GM21360 (cell line): ENCODE results near the gene DLGAP1.

Experiments used
- ATAC-seq: cut with Tn5 transposase; IDR thresholded peaks from one replicate; pipeline ENCODE4 v1.9.1; 2021; ENCODE audit warnings: mild to moderate bottlenecking, moderate library complexity; ENCODE audit not compliant: unreplicated experiment

DLGAP1 gene

DNA sequence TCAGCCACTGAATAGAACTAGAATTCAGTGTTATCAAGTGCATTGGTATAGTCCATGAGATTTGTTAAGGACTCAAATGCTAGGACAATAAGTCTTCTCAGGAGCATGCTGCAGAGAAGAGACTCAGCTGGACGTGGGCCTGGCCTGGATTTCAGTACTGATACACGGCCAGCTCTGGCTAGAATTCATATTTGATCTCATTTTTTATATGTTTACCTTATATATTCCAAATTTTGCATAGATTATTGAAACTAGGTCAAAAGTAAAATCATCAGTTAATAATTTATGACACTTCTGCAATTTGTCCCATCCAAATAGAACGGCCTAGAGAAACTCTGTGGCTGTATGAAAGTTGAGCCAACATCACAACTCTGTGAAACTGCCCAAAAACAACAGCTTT is 262.0 kb downstream of the DLGAP1 start:
- ATAC-seq, result no peak

DNA sequence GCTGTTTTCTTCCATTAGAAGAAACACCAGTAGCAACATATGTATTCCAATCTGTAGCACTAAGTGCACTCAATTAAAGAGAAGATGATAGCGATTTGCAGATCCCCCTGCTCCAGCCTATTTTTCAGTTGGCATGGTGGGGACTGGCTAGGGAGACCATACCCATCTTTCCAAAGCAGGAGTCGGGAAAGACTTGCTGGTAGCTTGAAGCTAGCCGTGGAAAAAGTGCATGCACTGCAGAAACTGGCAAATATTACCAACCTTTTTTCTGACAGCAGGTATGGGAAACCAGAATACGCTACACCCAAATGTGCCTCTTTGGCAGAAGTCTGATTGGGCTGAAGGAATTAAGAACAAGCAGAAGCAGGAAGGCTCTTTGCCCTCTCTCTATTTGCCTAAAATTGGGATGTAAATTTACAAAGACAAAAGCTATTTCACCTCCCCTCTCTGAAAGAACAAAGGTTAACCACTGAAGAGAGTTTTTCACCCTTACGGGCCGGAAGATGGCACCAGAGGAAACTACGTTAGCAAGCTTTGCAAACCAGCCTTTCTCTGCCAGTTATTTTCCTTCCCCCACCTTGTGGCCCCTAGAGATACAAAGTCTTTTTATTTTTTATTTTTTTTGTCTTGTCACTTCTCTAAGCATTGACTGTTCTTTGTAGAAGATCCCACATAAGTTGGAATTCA is 273.1 kb downstream of the DLGAP1 start:
- ATAC-seq, result no peak

DNA sequence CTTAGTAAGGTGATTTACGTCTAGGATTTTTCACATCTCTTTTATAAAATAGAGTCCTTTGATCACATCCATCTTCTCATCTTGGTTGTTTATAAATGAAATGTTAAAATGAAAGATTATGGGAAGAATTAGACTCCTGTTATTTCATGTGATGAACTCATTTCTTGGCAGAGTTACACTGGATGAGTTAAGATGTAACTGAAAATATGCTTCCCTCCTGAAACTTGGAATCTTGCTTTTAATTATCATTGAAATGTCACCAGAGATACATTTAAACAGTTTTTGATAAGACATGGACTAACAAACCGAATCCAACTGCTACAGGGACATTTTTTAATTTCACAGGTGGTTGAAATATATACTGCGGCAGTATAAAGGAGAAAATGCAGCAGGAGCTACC is 274.0 kb downstream of the DLGAP1 start:
- no peak for ATAC-seq

DNA sequence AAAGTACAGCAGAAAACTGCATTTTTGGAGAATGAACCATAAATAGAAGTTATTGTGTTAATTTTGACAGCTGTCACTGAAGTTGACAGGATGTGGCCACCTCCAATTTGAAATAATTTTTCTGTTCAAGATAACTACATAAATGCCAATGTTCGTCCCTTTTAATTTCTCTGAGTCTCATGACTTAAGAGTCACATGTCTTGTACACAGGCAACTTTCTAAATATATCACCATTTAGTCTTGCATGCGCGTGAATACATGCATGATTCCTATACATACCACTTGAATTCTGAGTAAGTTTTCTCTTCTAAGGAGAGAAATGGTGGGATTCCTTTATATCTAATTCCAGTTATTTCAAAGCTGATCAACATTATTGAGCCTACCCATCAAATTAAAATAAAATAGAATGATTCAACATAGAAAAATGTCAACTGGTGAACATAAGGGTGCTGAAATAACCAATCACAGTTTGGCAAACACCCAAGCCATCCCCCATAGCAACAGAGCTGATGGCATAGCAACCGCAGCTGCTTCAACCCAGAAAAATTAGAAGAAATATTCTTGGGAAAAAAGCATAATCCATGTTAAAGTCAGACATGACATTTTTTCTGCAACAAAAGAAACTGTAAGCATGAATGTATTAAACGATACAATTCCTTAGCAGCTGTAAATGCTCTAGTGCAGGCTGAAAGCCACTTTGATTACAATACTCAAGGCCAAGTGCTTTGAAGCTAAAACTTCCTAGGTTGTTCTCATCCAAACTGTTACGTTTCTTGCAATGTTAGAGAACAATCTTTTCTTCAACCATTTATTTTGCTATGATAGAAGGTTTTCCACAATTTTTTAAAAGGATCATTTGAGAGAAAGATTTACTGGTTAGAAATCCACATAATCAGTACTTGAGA is 282.7 kb downstream of the DLGAP1 start:
- ATAC-seq, result no peak

DNA sequence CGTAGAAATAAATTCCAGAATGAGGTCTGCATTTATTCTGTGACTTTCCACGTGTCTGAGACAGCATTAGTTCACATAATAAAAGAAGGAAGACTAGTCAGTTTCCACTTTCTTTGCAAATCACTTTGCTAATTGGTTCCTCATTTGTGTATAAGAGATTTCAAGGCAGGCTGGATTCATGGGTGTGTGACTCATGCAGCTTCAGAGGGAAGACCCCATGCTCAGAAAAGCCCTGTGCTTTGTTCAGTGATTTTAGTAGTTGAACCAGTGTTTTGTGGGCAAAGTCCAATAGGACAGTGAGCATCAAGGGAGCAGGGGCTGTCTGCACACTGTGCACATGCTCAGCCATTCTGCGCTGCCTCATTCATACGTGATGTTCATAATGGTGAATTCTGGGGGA is 297.8 kb downstream of the DLGAP1 start:
- ATAC-seq, result no peak

DNA sequence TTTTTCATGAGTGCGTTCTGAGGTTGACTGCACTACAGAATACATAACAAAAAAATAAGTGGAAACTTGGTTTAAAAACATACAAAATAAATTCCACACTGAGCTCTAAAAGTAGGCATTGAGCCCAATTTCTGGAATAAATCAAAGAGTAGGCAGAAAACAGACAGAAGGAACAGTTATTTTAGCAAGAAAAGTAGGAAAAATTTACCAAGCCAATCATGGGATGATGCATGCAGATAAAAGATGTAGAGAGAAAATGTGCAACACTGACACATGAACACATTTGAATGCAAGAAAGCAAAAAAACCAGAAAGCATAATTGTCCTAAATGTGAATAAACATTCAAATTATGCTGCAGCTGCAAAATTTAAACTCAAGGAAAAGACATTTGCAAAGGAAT is 308.3 kb downstream of the DLGAP1 start:
- ATAC-seq, result no peak

DNA sequence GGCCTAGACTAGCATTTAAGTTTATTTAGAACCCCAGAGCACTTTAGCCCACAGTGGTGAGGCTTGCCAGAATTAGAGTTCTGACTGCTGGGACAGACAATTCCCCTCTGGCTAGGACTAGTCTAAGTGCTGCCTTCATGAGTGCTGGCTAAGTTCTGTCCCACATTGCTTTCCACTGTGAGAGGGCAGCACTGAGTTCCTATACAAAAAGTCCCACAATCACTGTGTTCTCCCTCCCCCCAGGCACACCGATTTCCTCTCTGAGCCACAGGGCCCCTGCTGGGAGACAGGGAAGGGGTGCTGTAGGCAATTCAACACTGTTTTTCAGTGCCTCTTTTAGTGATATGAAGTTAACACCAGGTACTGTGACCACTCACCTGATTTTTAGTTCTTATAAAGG is 310.9 kb downstream of the DLGAP1 start:
- ATAC-seq, result no peak

DNA sequence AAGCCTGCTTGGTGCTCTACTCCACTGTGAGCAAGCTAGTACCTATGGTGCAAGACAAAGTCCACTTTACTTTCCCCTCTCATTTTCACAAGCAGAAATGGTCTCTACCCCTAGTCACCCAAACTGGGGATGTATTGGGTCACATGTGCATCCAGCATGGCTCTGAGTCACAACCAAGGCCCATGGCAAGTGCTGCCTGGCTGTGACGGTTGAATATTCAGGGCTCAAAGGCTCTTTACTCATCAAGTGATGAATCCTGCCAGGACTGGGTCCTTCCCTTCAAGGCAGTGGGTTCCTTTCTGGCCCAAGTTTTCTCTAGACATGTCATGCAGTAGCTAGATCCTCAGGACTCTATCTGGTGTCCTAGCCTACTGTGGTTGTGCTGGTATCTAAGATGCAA is 311.5 kb downstream of the DLGAP1 start:
- ATAC-seq, result no peak

DNA sequence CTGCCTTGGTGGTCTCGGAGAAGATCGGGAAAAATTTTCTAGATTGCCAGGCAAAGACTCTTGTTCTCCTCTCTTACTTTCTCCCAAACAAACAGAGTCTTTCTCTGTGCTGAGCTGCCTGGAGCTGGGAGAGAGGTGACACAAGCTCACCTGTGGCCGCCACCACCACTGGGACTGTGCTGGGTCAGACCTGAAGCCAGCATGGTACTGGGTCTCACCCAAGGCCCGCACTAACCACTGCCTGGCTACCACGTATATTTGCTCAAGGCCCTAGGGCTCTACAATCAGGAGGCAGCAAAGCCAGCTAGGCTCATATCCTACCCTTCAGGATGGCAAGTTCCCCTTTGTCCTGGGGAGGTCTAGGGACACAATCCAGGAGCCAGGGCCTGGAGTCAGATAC is 312.2 kb downstream of the DLGAP1 start:
- no peak for ATAC-seq

DNA sequence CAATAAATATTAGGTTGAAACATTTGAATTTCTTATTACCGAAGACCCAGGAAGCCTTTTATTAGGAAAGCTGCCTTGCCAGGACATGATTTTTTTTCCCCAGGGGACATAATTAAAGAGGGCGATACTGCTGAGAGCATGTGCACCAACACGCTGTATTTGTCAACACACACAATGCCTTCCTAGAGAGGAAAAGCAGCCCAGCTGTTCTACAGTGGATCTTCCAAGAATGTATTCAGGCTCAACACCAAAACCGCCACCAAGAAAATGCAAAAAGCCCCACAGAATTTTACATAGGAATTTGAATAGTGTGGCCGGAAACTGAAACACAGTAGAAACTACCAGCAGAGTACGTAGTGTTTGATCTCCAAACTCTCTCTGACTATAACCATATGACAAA is 320.4 kb downstream of the DLGAP1 start:
- ATAC-seq, result no peak

DNA sequence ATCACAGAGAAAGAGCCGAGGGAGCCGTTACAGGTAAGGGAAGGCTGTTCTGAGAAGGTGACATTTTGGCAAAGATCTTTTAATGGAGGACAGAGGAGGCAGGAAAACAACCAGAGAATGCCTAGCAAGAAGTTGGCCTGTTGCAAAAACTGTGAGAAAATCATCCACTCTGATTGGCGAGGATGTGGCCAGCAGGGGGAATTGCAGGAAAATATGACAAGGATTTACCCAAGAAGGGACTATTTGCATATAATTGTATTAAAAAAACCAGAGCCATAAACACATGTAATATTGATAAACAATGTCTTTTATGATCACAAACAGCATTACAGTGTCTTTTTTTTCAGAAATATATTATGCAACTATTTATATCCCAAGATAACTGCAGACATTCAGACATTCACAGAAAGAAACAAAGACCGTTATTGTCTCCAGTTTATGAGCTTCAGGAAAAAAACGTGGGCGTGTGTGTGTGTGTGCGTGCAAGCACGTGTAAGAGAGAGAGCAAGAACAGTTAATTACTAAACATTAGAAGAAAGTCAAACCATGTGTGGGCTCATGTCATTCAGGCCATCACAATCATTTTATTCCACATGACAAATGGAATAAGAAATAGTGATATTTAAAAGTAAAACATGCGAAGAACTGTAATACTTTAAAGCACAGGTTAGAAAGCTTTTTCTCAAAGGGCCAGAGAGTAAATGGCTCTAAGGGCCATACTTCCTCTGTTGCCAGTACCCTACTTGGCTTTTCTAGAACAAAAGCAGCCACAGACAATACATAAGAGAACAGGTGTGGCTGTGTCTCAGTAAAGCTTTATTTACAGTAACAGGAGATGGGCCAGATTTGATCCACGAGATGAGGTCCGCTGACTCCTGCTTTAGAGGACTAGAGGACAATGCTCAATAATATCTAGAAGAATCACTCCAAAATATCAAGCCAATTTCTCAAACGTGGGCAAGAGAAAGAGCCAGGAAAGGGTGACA is 324.1 kb downstream of the DLGAP1 start:
- ATAC-seq, result no peak

DNA sequence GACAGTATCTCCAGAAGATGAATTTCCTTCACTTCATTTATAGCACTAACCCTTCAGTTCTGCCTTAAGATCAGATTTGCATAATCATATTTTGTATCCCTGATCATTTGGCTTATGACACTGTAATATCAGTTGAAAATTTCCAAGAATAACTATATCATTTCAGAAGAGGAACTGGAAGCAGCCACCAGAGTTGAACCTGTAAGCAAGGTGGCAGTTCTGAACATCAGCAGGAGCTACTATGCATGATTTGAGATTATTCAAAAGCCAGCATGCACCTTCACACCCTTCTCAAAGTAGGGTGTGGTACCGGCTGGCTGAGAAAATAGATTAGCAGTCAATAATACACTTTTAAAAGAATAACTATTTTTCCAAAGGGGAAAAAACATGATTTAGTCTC is 328.2 kb downstream of the DLGAP1 start:
- no peak for ATAC-seq

DNA sequence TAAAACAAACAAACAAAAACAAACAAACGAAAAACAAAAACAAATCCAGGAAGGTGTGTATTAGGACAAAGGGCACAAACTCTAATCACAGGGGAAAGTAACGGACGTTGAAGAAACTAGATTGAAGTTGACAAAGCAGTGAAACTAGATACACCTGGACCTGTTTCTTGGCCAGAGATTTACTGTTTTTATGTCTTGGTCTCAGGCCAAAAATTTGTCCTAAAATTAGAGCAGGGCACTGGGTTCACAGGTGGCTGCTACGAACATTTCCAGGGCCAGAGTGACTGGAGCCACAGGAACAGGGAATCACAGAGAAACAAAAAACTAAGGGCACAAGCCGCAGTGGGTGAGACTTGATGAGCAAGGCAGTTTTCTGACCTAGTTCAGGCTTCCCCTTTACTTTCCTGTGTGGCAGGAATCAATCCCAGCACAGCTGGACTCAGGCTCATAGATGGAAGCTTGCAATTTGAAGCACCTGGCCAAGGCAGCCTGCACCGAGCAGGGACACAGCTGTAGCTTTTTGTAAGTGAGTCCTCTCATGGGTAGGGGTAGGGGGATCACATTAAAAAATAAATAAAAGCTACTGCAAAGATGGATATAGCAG is 329.4 kb downstream of the DLGAP1 start:
- no peak for ATAC-seq

DNA sequence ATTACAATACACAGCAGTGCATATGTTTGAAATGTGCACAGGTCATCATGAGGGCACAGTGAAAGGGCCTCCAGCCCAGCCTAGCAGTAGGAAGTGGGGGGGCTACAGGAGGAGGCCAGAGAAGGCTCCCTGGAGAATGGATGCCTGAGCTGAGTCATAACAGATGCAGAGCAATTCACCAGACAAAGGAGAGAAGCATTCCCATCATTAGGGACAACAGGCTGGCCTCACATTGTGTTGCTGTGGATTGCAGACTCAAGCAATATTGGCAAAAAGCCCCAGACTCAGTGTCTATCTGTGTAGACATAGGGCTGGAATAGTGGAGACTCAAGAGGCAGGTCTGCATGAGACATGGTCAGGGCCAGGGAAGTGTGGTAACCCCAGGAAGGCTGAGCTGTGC is 329.9 kb downstream of the DLGAP1 start:
- ATAC-seq, result no peak

DNA sequence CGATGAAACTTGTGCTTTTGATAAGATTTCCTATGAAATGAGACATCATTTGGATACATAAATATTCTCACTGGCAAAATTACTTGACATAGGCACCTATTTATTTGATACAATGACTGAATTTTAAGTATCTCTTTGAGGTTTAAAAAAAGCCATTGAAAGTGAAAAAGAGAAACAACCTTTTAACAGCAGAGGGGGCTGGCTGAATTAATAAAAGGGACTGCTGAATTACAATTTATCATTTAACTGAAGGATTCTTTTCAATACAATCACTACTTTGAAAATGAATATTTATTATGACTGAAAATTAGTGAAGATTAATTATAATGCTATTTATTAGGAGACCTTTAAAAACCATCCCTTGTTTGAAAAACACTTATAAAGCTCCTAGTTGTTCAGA is 335.3 kb downstream of the DLGAP1 start:
- no peak for ATAC-seq

DNA sequence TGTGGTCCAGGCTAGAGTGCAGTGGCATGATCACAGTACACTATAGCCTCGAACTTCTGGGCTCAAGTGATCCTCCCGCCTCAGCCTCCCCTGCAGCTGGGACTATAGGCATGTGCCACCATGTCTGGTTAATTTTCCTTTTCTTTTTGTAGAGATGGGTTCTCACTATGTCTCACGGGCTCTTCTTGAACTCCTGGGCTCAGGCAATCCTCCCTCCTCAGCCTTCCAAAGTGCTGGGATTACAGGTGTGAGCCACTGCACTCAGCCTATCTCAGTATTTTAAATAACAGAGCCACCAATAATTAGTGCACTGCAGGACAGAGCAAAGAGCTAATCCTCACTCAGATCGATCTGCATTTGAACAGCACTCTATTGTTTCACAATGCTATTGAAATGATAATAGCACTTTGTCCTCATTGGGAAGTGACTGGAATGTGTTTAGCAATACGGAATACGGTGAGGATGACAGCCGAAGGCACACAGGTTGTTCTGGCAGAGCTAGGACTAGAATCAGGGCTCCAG is 335.9 kb downstream of the DLGAP1 start:
- ATAC-seq, result no peak

DNA sequence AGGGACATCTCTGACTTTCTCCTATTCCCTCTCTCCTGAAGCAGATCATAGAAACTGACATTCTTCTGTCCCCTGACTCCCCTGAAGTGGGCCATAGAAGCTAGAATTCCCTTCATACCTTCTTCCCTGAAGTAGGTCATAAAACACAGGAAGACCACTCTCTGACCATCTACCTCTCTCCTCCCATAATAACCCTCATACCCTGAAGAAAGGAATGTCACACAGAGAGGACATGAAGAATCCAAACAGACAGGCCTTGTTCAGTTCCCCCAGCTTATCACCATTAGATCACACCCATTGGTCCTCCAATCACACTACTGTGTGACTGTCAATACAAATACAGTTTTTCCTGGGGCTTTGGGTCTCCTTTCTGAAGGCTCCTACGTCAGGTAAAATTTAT is 347.1 kb downstream of the DLGAP1 start:
- ATAC-seq, result no peak

DNA sequence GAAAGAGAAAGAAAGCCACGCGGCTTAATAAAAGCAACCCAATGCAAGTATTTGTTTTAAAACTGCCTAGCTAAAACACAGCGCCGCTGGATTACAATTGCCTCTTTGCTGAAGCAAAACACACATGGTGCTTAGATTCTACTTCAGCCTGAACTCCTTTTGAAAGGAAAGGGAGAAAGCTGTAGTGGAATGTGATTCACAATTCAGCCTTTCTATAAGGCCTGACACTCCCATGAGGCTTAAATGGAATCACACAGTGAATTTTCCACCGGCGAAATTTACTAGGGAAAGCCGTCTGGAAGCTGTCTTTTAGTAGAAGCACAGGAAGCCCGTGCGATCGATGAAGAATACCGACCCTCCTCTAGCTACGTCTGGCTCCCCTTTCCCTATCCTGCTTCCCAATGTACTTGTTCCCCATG is 348.0 kb downstream of the DLGAP1 start:
- no peak for ATAC-seq

DNA sequence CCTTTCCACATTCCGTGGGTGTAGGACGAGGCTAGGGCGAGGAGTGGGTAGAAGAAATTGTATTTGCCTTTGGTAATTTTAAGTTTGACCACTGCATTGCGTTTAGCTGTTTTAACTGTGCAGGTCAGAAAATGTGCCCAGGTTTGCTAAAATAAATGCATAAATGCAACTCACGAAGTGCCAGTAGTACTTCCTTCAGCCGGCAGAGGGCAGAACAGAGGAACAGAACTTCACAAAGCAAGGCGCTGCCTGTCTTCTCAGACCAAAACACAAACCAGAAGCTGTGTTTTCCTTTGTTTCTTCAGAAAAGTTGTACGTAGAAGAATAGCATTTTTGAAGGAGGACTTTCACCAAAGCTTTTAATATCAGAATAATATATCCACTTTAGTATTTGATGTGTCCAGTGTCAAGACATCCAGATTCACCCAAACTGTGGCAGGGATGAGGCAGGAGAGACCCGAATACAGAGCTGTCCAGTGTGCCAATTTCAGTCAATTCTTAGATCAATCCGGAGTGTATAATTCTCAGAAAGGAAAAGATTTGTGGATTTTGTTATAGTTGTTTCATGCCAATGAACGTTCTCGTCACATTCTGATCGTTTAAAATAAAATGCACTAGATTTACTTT is 348.6 kb downstream of the DLGAP1 start:
- peak; percentile 73 for ATAC-seq

DNA sequence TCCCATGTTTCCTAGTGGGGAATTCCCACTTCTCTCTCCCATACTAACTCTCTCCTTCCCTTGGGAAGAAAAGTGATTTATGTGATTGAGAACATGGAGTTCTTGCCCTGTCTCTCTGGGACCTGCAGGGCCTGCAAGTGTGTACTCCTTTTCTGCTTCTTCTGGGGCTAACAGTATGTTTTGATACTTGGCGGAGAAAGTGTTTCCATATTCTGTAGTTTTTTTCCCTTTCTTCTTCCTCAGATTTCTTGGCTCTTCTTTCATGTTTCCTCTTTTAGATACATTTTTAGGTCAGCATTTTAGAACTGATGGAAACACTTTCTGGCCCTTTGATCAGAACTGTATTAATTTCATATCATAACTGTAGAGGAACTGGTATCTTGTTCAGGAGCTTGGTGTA is 352.2 kb downstream of the DLGAP1 start:
- ATAC-seq, result no peak
